HCT116 (cell line): ENCODE results near the gene DHRS7C. TPM values are rescaled to one million over a fixed set of nuclear protein-coding genes. Genes with fewer than 3 reads are reported as not detected.

Experiments
- ATAC-seq: fragments of 200-7000 bp; cut with Tn5 transposase; 2 replicates; pipeline ENCODE4 v1.9.1; 2020; ENCODE audit warnings: mild to moderate bottlenecking, moderate library complexity
- BruUV-seq: library from RNA; stranded (reverse); fragments of 400-500 nt; replicated peaks from 2 replicates; lab custom pipeline; 2021; lab: Mats Ljungman, UMichigan
- CTCF ChIA-PET: fragments of 300-600 bp; sonication (Branson Sonifier 250); formaldehyde crosslinking; loops from one replicate; lab custom pipeline; 2021; ENCODE audit warnings: antibody characterized with exemption; lab: Charles Lee
- POLR2A ChIA-PET: fragments of 300-600, 350-600 bp; sonication (Branson Sonifier 250); formaldehyde crosslinking; loops from one replicate; lab custom pipeline; 2021; ENCODE audit warnings: antibody characterized with exemption; lab: Charles Lee
- RAD21 ChIA-PET, 2 experiments: fragments of 300-600 bp; sonication (Branson Sonifier 250); formaldehyde crosslinking; loops; one replicate each; lab custom pipeline; 2023; ENCODE audit warnings: low total read pairs in 2 of 2; ENCODE audit not compliant: uncharacterized antibody in 2 of 2, unreplicated experiment in 2 of 2, low non-redundant PET in 1 of 2; lab: Charles Lee
- DNase-seq: peaks from one replicate; pipeline ENCODE4 v3.0.0-alpha.2; 2010; ENCODE audit warnings: low read depth, low spot score
- H2AFZ ChIP-seq: fragments of 200-600 bp; shearing (Covaris generic), sonication (generic); 2 replicates; pipeline ENCODE4 v1.6.1; 2017; ENCODE audit warnings: low read depth, mixed run types, mixed read lengths, antibody characterized with exemption, low read length; ENCODE audit not compliant: poor library complexity, severe bottlenecking
- H3K27ac ChIP-seq: 2 replicates; pipeline ENCODE4 v1.5.1; 2012; ENCODE audit warnings: low read depth, low read length
- H3K27me3 ChIP-seq: fragments of 200-600 bp; sonication (generic); 2 replicates; pipeline ENCODE4 v1.6.1; 2016; ENCODE audit warnings: mixed run types, low read length, mixed read lengths; ENCODE audit not compliant: insufficient read depth
- H3K36me3 ChIP-seq, 2 experiments: fragments of 200-500 bp in 1 of 2; fragments of 200-600 bp in 1 of 2; sonication (Bioruptor generic) in 1 of 2; sonication (generic) in 1 of 2; 2 replicates each; pipeline versions ENCODE4 v1.5.1 to v1.6.1; 2014 to 2016; ENCODE audit warnings: low read length in 2 of 2, inconsistent platforms in 1 of 2, mixed read lengths in 1 of 2, mixed run types in 1 of 2; ENCODE audit not compliant: insufficient read depth in 2 of 2, control insufficient read depth in 1 of 2
- H3K4me1 ChIP-seq, 2 experiments: fragments of 200-600 bp in 1 of 2; sonication (generic) in 1 of 2; 2 replicates each; pipeline versions ENCODE4 v1.5.1 to v1.6.1; 2012 to 2017; ENCODE audit warnings: low read length in 2 of 2, inconsistent platforms in 1 of 2, mild to moderate bottlenecking in 1 of 2, mixed read lengths in 1 of 2, mixed run types in 1 of 2, moderate library complexity in 1 of 2; ENCODE audit not compliant: insufficient read depth in 2 of 2, control insufficient read depth in 1 of 2
- H3K4me2 ChIP-seq: fragments of 200-600 bp; sonication (generic); 2 replicates; pipeline ENCODE4 v1.6.1; 2017; ENCODE audit warnings: mixed run types, low read length, mixed read lengths
- H3K4me3 ChIP-seq, 2 experiments: fragments of 200-600 bp in 1 of 2; sonication (generic) in 1 of 2; replicated peaks in 1 of 2; 2 replicates each; pipeline ENCODE4 v1.5.1; 2011 to 2016; ENCODE audit warnings: low read length in 2 of 2, control low read depth in 1 of 2, low read depth in 1 of 2, mild to moderate bottlenecking in 1 of 2, mixed read lengths in 1 of 2, mixed run types in 1 of 2
- H3K79me2 ChIP-seq: fragments of 200-600 bp; sonication (generic); 2 replicates; pipeline ENCODE4 v1.6.1; 2017; ENCODE audit warnings: mild to moderate bottlenecking, mixed run types, low read length, moderate library complexity, mixed read lengths; ENCODE audit not compliant: insufficient read depth
- H3K9ac ChIP-seq: fragments of 200-600 bp; sonication (generic); 2 replicates; pipeline ENCODE4 v1.6.1; 2016; ENCODE audit warnings: low read length, mixed read lengths
- H3K9me2 ChIP-seq: fragments of 200-600 bp; sonication (generic), shearing (Covaris generic); 2 replicates; pipeline ENCODE4 v1.6.1; 2017; ENCODE audit warnings: mixed run types, mild to moderate bottlenecking, moderate library complexity; ENCODE audit not compliant: insufficient read depth
- H3K9me3 ChIP-seq, 2 experiments: fragments of 200-500 bp in 1 of 2; fragments of 200-600 bp in 1 of 2; sonication (Bioruptor generic) in 1 of 2; sonication (generic) in 1 of 2; 2 replicates each; pipeline ENCODE4 v1.6.1; 2014 to 2017; ENCODE audit warnings: low read length in 2 of 2, mixed read lengths in 2 of 2, inconsistent platforms in 1 of 2, low read depth in 1 of 2, mild to moderate bottlenecking in 1 of 2, mixed run types in 1 of 2, moderate library complexity in 1 of 2; ENCODE audit not compliant: control insufficient read depth in 1 of 2, insufficient read depth in 1 of 2
- H4K20me1 ChIP-seq: fragments of 200-600 bp; sonication (generic), shearing (Covaris generic); 2 replicates; pipeline ENCODE4 v1.6.1; 2017; ENCODE audit warnings: mixed run types, mild to moderate bottlenecking, moderate library complexity; ENCODE audit not compliant: insufficient read depth
- ATF3 ChIP-seq: IDR thresholded peaks from 2 replicates; pipeline ENCODE4 v1.6.1; 2012
- CEBPB ChIP-seq: IDR thresholded peaks from 2 replicates; pipeline ENCODE4 v1.6.1; 2012; ENCODE audit warnings: low read depth
- EGR1 ChIP-seq: IDR thresholded peaks from 2 replicates; pipeline ENCODE4 v1.6.1; 2012; ENCODE audit warnings: low read depth
- ELF1 ChIP-seq: IDR thresholded peaks from 2 replicates; pipeline ENCODE4 v1.6.1; 2012; ENCODE audit warnings: low read depth, borderline replicate concordance
- EZH2 ChIP-seq: fragments of 200-600 bp; sonication (generic); IDR thresholded peaks from 2 replicates; pipeline ENCODE4 v1.6.1; 2017; ENCODE audit warnings: antibody characterized with exemption, mixed run types
- FOSL1 ChIP-seq: IDR thresholded peaks from 2 replicates; pipeline ENCODE4 v1.6.1; 2012; ENCODE audit warnings: low read depth
- POLR2A ChIP-seq: IDR thresholded peaks from 2 replicates; pipeline ENCODE4 v1.7.0; 2011; ENCODE audit warnings: borderline replicate concordance; ENCODE audit not compliant: insufficient read depth, insufficient read length; ENCODE audit errors: extremely low read depth
- POLR2AphosphoS5 ChIP-seq: IDR thresholded peaks from 2 replicates; pipeline ENCODE4 v1.6.1; 2011; ENCODE audit warnings: mild to moderate bottlenecking, low read depth, low read length, moderate library complexity
- REST ChIP-seq: IDR thresholded peaks from 2 replicates; pipeline ENCODE4 v1.6.1; 2012; ENCODE audit warnings: low read depth
- SP1 ChIP-seq: IDR thresholded peaks from 2 replicates; pipeline ENCODE4 v1.6.1; 2012; ENCODE audit warnings: low read depth
- TCF7L2 ChIP-seq: IDR thresholded peaks from 2 replicates; pipeline ENCODE4 v1.7.0; 2011; ENCODE audit warnings: borderline replicate concordance, inconsistent platforms; ENCODE audit not compliant: insufficient read depth, insufficient read length; ENCODE audit errors: extremely low read depth
- YY1 ChIP-seq: IDR thresholded peaks from 2 replicates; pipeline ENCODE4 v1.6.1; 2011; ENCODE audit warnings: low read length, low read depth, moderate library complexity, mild to moderate bottlenecking; ENCODE audit not compliant: insufficient replicate concordance; ENCODE audit errors: extremely low read depth
- ZBTB33 ChIP-seq: IDR thresholded peaks from 2 replicates; pipeline ENCODE4 v1.6.1; 2011; ENCODE audit warnings: mild to moderate bottlenecking, low read length, moderate library complexity; ENCODE audit not compliant: insufficient replicate concordance; ENCODE audit errors: extremely low read depth
- ZFX ChIP-seq: fragments of 450-650 bp; IDR thresholded peaks from 2 replicates; pipeline ENCODE4 v1.6.1; 2017
- ZNF274 ChIP-seq: fragments of 200-500 bp; sonication (Bioruptor generic); IDR thresholded peaks from 2 replicates; pipeline ENCODE4 v1.6.1; 2014; ENCODE audit warnings: mild to moderate bottlenecking, low read depth, low read length, inconsistent platforms
- intact Hi-C: fragments of 100-400 bp; cut with micrococcal nuclease; formaldehyde crosslinking; loops from 2 replicates; pipeline ENCODE4 v1.10.0; 2022
- total RNA-seq: library from RNA; stranded (reverse); gene quantifications from one replicate; pipeline ENCODE4 v1.2.1, GENCODE V29; 2021; ENCODE audit not compliant: unreplicated experiment
- TF ChIP-seq, protein P1 (sequence below), 3 experiments: fragments of 200-600 bp in 1 of 3; sonication (generic) in 1 of 3; IDR thresholded peaks in 2 of 3; conservative IDR thresholded peaks in 1 of 3; 2 replicates each; pipeline ENCODE4 v1.5.1; 2012 to 2017; ENCODE audit warnings: low read depth in 2 of 3, low read length in 2 of 3, antibody characterized with exemption in 1 of 3, borderline replicate concordance in 1 of 3, control low read depth in 1 of 3, mild to moderate bottlenecking in 1 of 3, mixed read lengths in 1 of 3, mixed run types in 1 of 3, moderate library complexity in 1 of 3; ENCODE audit not compliant: insufficient read depth in 1 of 3
- TF ChIP-seq, protein P2 (sequence below): IDR thresholded peaks from 2 replicates; pipeline ENCODE4 v1.6.1; 2012

The DHRS7C gene
- total RNA-seq, 1 experiment from 2014 or later = not detected

- Histone ChIP-seq H3K4me2 (no peak overlapping the region), H4K20me1 (no peaks in the 10 kb centered on the region), H2AFZ (no peak overlapping the region), H3K9me3 (no peaks in the 10 kb centered on the region), H3K27me3 (no peaks in the 10 kb centered on the region), H3K79me2 (no peaks in the 10 kb centered on the region), H3K9me2 (no peaks in the 10 kb centered on the region), H3K4me3 (no peak overlapping the region), H3K4me1 (no peaks in the 10 kb centered on the region), H3K9ac (no peak overlapping the region), H3K27ac (no peak overlapping the region), H3K36me3 (no peaks in the 10 kb centered on the region)
- no TSS peak for BruUV-seq
- intact Hi-C loops = no loop called here
- TF ChIP-seq ZNF274 = no peak
- no peak for TF ChIP-seq YY1
- no peak for TF ChIP-seq TCF7L2
- TF ChIP-seq ELF1 = no peak
- TF ChIP-seq ZFX = no peak
- no peak for TF ChIP-seq EGR1
- TF ChIP-seq ATF3 = no peak
- no peak for TF ChIP-seq EZH2
- TF ChIP-seq POLR2AphosphoS5 = no peak
- TF ChIP-seq ZBTB33 = no peak
- TF ChIP-seq CEBPB = no peak
- no peak for TF ChIP-seq POLR2A
- TF ChIP-seq, protein P1, sequence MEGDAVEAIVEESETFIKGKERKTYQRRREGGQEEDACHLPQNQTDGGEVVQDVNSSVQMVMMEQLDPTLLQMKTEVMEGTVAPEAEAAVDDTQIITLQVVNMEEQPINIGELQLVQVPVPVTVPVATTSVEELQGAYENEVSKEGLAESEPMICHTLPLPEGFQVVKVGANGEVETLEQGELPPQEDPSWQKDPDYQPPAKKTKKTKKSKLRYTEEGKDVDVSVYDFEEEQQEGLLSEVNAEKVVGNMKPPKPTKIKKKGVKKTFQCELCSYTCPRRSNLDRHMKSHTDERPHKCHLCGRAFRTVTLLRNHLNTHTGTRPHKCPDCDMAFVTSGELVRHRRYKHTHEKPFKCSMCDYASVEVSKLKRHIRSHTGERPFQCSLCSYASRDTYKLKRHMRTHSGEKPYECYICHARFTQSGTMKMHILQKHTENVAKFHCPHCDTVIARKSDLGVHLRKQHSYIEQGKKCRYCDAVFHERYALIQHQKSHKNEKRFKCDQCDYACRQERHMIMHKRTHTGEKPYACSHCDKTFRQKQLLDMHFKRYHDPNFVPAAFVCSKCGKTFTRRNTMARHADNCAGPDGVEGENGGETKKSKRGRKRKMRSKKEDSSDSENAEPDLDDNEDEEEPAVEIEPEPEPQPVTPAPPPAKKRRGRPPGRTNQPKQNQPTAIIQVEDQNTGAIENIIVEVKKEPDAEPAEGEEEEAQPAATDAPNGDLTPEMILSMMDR (IDR thresholded peaks at IDR 0.05 in 2 of 3, conservative IDR thresholded peaks at IDR 0.05 in 1 of 3; ENCODE audit: borderline replicate concordance in 1 of 3, insufficient read depth in 1 of 3, low read depth in 2 of 3, low read length in 2 of 3) = no peak
- TF ChIP-seq, protein P2, sequence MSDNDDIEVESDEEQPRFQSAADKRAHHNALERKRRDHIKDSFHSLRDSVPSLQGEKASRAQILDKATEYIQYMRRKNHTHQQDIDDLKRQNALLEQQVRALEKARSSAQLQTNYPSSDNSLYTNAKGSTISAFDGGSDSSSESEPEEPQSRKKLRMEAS = no peak
- TF ChIP-seq FOSL1 = no peak
- TF ChIP-seq REST = no peak
- TF ChIP-seq SP1 = no peak
- ChIA-PET RAD21 (no interaction called here), POLR2A (no interaction called here), CTCF (no interaction called here)
- ATAC-seq (no peak), DNase-seq (no peak)
Measured at GRCh38 chr17:9788601-9789000, 2.8 kb downstream of the DHRS7C start.
